NCI-H1417 treated with DMSO at 0.1 percent for 48 hours (cell line): ENCODE results near the gene EFL1.

Experiments
- DNase-seq: peaks from one replicate; lab custom pipeline; 2025; lab: John Stamatoyannopoulos, UW

Gene EFL1

GRCh38 chr15:82122746-82123400, 139.7 kb downstream of the EFL1 start:
- no peak for DNase-seq

- DNase-seq: no peak
These were observed 144.5 kb downstream of the EFL1 start for GRCh38 chr15:82118040-82118439.

GRCh38 chr15:82117296-82117695, 145.2 kb downstream of the EFL1 start:
- no peak for DNase-seq

GRCh38 chr15:82114660-82115059, 147.9 kb downstream of the EFL1 start:
- no peak for DNase-seq

GRCh38 chr15:82113106-82113715, 149.3 kb downstream of the EFL1 start:
- no peak for DNase-seq

GRCh38 chr15:82111918-82112317, 150.6 kb downstream of the EFL1 start:
- DNase-seq: no peak

- no peak for DNase-seq
These were observed 152.4 kb downstream of the EFL1 start for GRCh38 chr15:82110144-82110543.

GRCh38 chr15:82108489-82109078, 153.9 kb downstream of the EFL1 start:
- DNase-seq: no peak

- DNase-seq: no peak
These were observed 155.9 kb downstream of the EFL1 start for GRCh38 chr15:82106679-82107078.

GRCh38 chr15:82105451-82106215, 156.9 kb downstream of the EFL1 start:
- DNase-seq: peak; percentile 90

- DNase-seq: no peak
These were observed 159.1 kb downstream of the EFL1 start for GRCh38 chr15:82103468-82103867.

- DNase-seq: no peak
These were observed 162.2 kb downstream of the EFL1 start for GRCh38 chr15:82100111-82100929.

GRCh38 chr15:82098674-82099073, 163.9 kb downstream of the EFL1 start:
- no peak for DNase-seq

GRCh38 chr15:82095803-82096202, 166.7 kb downstream of the EFL1 start:
- no peak for DNase-seq

GRCh38 chr15:82093774-82094211, 168.7 kb downstream of the EFL1 start:
- no peak for DNase-seq

GRCh38 chr15:82093325-82093724, 169.2 kb downstream of the EFL1 start:
- DNase-seq: no peak

GRCh38 chr15:82091636-82092140, 170.8 kb downstream of the EFL1 start:
- no peak for DNase-seq

GRCh38 chr15:82086243-82086995, 176.1 kb downstream of the EFL1 start:
- DNase-seq: no peak

GRCh38 chr15:82081914-82082762, 180.4 kb downstream of the EFL1 start:
- no peak for DNase-seq

- no peak for DNase-seq
These were observed 181.8 kb downstream of the EFL1 start for GRCh38 chr15:82080774-82081173.
